ENCODE data around the gene SPCS2.

- TF ChIP-seq CTCF (conservative IDR thresholded peaks at IDR 0.05) (no peak), EZH2 (IDR thresholded peaks at IDR 0.05; ENCODE audit: low read depth) (no peak)
Measured at GRCh38 chr11:74936976-74937375, 12.1 kb upstream of the SPCS2 start.
